ENCODE measurements around the gene COA6. TPM values are rescaled to one million over a fixed set of nuclear protein-coding genes. Genes with fewer than 3 reads are reported as not detected.

The COA6 gene
- total and polyA plus RNA-seq, 10 of the 15 experiments (the other 5 are each of a cell fraction or from before 2014, with no cell fraction given) = 49.9 to 178 (median 71.5) TPM

DNA sequence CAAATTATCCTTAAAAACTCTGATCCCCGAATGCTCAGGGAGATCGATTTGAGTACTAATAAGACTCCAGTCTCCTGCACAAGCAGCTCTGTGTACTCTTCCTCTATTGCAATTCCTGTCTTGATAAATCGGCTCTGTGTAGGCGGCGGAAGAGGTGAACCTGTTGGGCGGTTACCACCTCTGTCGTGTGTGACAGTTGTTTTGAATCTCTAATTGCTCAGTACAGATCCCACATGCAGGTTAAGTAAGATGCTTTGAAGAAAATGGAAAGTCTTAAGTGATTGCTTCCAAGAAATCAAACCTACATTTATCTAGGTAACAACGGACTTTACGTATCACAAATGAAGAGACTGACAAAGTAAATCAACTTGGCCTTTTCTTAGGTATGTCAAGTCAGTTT is 35.5 kb downstream of the COA6 start:
- DNase-seq (ENCODE audit: low read depth, low spot score) (no peak), ATAC-seq (no peak), FAIRE-seq (no peak)
- Histone ChIP-seq H3K79me2 (ENCODE audit: control insufficient read depth, insufficient read depth, low read length) (no peaks in the 10 kb centered on the region), H3K4me3 (no peak overlapping the region), H4K20me1 (ENCODE audit: control insufficient read depth, insufficient read depth) (no peaks in the 10 kb centered on the region), H3K27ac (ENCODE audit: control insufficient read depth, insufficient read depth) (no peak overlapping the region), H3K27me3 (replicated peaks in 1 of 2; ENCODE audit: control insufficient read depth in 2 of 2, insufficient read depth in 2 of 2, low read length in 1 of 2) (no peaks in the 10 kb centered on the region), H3K9ac (ENCODE audit: control insufficient read depth, insufficient read depth, low read length) (no peak overlapping the region), H3K4me1 (ENCODE audit: control insufficient read depth, insufficient read depth, low read length) (no peaks in the 10 kb centered on the region), H3K36me3 (ENCODE audit: control insufficient read depth in 2 of 2, insufficient read depth in 2 of 2, low read length in 1 of 2) (peaks cover 2 to 3% of the 10 kb centered on the region in 2 experiments; a peak in 2 of 4 replicates), H3K4me2 (ENCODE audit: control insufficient read depth, insufficient read depth) (no peak overlapping the region), H3K9me3 (replicated peaks; ENCODE audit: control insufficient read depth, insufficient read depth, low read length) (no peaks in the 10 kb centered on the region), H2AFZ (ENCODE audit: control insufficient read depth, low read depth, low read length) (no peak overlapping the region)
- no peak for TF ChIP-seq NFYA (IDR thresholded peaks at IDR 0.05; ENCODE audit: borderline replicate concordance, low read depth, low read length)
- no peak for TF ChIP-seq SP1 (IDR thresholded peaks at IDR 0.05; ENCODE audit: low read depth, low read length)
- no peak for TF ChIP-seq CBX3 (IDR thresholded peaks at IDR 0.05; ENCODE audit: borderline replicate concordance, low read depth)
- TF ChIP-seq DPF2 (IDR thresholded peaks at IDR 0.05) = no peak
- no peak for TF ChIP-seq MYC (IDR thresholded peaks at IDR 0.05; ENCODE audit: insufficient read depth, insufficient read length, insufficient replicate concordance, low read length, severe bottlenecking)
- no peak for TF ChIP-seq SUZ12 (IDR thresholded peaks at IDR 0.05; ENCODE audit: unreplicated experiment)
- no peak for TF ChIP-seq RB1 (IDR thresholded peaks at IDR 0.05; ENCODE audit: borderline replicate concordance)
- no peak for TF ChIP-seq HDAC2 (IDR thresholded peaks at IDR 0.05)
- no peak for TF ChIP-seq TCF3 (IDR thresholded peaks at IDR 0.05; ENCODE audit: borderline replicate concordance, insufficient read depth, low read depth, low read length)
- no peak for TF ChIP-seq ZZZ3 (IDR thresholded peaks at IDR 0.05; ENCODE audit: control insufficient read depth, insufficient read length, low read depth)
- TF ChIP-seq RELA (IDR thresholded peaks at IDR 0.05; ENCODE audit: borderline replicate concordance, partially characterized antibody) = no peak
- CTCF ChIA-PET = interaction anchor here (1.0 kb wide), 1 partner anchor 78 kb away, joined by 4 read pairs; no protein-coding TSS in a partner anchor
- 89% methylated on average over 9 of the region's 9 CpGs for WGBS (ENCODE audit: insufficient coverage, insufficient replicate concordance, low lambda C conversion rate, missing lambda C conversion rate)
- BruUV-seq (replicated peaks) = no TSS peak
- RAD21 ChIA-PET (ENCODE audit: unreplicated experiment) = no interaction called here
- POLR2A ChIA-PET = no interaction called here
- intact Hi-C loops (cut with micrococcal nuclease; ENCODE audit: unreplicated experiment) = no loop called here
- SMC1A ChIA-PET (ENCODE audit: uncharacterized antibody, unreplicated experiment) = interaction anchor here (1.8 kb wide), 1 partner anchor 25 kb away, joined by 3 read pairs; no protein-coding TSS in a partner anchor
- in situ Hi-C loops (cut with MboI) = no loop called here

Data from GM12878 (cell line).